NCI-H2107 treated with DMSO at 0.1 percent for 48 hours (cell line): ENCODE measurements around the gene SND1.

Experiments
- DNase-seq: peaks from one replicate; lab custom pipeline; 2025; ENCODE audit not compliant: unreplicated experiment; lab: John Stamatoyannopoulos, UW

Gene SND1

DNA sequence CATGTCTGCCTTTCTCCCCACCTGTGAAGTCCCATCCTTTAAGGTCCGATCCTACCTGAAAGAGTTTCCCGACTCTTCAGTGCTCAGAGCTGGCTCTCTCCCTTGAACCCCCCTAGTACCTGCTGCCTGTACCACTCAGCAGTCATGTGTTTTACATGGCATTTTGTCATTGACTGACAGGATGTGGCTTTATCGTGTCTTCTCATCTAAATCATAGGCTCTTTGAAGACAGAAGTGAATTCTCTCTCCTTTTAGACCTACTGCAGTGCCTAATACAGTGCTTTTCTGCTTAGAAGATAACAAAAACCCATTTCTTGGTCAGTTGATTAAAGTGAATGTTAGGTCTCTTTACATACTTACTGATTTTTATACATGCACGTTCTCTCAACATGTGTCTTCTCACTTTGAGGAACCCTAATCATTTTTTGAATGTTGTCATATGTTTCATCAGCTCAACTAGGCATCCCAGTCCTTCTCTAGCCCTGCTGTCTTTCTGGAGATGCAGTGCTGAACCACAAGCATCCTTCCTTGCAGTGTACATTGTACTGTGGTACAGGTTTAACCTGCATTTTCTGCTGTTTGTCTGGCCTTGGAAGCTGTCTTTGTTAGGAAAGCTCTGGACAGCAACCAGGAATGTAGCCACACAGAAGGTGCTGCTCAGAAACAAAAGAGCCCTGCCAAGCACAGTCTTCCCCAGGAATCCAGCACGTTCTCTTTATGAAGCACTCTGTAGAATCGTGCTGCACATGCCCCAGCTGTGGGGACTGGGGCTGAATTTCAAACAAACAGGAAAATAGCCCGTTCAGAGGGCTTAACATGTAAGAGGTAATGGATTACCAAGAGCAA, 407.4 kb downstream of the SND1 start:
- no peak for DNase-seq

DNA sequence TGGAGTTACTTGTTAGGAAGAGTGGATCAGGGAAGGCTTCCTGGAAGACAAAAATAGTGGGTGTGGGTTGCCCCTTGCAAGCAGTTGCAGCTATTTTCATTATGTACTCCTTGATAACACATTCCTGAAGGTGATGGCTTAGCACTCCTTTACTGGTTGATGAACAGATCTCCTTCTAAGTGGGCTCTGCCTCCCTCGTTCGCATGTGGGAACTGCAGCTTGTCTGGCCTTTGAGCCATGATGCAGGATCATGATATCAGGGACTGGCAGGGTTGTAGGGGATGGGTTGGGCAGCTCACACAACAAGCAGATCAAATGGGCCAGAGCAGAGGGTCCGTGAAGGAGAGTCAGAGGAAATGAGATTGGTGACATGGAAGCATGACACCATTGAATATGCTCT, 408.0 kb downstream of the SND1 start:
- DNase-seq: no peak

DNA sequence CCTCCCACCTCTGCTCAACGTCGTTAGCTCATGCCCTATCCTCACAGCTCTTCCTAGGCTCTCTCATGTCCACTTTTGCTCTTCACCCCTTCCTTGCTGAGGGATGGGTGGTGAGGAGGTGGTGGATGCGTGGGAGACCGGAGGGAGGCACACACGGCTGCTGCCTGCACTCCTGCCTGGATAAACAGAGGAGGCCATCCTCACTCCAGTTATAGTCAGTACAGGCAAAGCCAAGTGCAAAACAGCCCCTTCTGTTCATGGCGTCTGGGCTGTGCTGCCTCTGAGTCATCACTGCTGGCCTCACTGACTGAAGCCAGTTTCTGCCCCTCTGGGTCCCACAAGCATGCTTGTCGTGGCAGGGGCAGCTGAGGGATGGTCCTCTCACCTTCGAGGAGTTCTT, 411.1 kb downstream of the SND1 start:
- DNase-seq: no peak

DNA sequence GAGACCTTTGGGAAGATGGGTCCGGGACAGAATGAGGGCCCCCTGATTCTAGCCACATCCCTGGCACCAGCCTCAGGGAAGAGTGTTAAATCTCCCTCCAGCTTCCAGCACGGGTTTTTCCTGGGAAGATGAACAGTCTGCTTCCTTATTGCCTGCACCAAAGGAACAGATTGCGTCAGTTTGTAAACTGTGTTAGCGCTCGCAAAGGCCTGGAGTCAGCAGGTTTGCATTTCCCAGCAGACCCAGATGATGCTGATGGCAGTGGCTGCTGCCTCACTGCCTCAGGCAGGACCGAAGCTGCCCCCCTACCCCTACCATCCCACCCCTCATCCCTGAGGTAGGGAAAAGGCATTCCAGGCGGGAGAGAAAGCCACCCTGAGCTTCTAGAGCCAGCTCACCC, 413.9 kb downstream of the SND1 start:
- DNase-seq: no peak

DNA sequence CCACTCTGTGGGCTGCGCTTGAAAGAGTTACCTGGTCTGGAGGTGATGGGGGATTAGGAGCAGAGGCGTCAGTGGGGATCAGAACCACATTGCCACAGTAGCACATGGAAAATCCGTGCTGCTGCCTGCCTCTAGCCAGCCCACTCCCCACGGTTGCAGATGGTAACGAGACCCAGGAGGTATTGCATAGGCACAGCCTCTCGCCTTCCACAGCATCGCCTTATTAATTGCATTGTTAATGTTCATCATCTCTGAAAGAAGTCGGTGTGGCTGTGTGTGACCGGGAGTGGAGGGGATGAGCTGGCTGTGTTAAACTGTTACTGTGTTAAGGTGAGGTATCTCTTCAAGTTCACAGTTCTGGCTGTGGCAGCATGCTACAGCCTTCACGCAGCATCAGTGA, 414.4 kb downstream of the SND1 start:
- DNase-seq: no peak

DNA sequence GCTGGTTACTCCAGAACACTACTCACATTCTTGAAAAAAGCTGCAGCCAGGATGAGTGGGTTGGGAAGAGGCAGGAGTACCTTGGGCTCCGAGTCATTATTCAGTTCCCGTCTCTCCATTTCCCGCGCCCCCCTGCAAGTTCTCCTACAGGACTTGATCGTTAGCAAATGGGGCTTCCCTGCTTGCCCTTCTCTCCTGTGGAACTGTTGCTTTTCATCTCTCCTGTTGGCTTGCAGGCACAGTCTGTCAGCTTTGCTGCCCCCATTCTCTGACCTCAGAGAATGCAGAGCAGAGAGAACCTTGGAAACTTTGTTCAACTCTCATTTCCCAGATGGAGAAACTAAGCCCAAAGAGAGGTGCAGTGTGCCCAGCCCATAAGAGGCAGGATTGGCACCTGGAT, 414.9 kb downstream of the SND1 start:
- no peak for DNase-seq

DNA sequence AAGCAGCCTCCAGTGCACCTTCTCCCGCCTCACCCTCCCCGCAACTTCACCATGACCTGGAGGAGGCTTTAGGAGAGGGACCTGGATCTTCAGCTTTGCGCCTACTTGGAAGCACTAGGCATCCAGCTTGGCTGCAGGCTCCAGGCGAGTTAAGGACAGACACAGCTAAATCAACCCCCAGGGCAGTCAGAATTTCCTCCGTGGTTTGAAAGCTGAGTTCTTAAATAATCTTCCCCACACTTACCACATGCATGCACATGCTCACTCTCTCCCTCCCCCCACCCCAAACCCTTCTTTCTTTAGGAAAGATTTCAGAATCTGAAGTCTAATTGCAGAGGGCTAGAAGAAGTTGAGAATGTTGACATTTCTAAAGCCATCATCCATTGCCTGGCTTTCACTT, 416.0 kb downstream of the SND1 start:
- DNase-seq: no peak

DNA sequence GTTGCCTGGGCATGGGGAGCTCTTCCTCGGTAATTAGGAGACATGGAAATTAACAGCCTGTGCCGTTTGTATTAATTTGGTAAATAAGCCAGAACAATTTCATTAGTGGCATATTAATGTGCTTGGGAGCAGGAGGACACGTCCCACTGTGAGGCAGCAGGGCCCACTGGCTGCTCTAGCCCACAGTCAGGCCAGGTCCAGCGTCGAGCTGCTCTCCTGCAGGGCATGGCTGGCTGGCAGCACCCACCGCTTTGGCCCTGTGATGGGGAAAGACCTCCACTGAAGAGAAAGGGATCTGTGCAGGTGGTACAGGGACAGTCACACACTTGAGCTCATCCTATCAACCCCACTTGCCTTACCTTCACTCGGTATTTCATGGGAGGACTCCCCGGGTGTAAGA, 416.8 kb downstream of the SND1 start:
- DNase-seq: no peak

DNA sequence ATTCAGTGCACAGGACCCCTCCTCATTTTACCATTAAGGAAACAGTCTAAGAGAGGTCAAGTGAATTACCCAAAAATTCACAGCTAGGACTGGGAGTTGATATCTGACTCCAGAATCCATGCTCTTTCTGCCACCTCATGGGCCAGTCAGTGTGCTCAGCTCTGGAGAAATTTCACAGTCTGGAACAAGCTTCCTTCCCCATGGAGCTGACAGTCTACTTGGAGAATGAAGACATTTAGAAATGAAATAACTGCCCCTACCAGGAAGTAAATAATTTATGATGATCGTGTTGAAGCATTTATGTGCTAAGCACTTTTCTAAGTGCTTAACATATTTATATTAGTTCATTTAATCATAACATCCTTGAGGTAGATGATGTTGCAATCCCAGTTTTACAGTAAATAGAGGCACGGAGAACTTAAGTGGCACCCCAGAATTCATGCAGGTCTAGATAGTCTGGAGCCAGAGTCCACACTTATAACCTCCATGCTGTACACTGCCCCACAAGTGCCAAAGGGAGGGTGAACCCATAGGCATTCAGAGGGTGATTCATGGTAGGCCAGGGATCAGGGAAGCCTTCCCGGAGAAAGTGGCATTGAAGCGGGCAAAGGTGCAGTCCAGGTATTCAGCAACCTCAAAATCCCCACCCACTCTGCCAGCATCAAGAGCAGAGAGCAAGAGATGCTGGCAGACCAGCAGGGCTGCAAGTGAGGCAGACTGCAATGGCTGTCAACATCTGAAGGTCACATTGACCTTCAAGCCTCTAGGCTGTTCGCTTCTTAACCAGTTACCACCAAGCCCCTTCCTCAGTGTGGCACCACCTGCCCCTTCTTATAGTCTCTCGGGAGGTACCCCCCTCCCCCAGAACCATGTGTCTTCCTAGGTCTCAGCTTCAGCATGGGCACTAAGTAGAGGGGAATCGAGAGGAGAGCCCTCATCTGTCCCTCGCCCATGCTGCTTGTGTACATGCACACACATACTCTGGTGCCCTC, 417.7 kb downstream of the SND1 start:
- DNase-seq: no peak

DNA sequence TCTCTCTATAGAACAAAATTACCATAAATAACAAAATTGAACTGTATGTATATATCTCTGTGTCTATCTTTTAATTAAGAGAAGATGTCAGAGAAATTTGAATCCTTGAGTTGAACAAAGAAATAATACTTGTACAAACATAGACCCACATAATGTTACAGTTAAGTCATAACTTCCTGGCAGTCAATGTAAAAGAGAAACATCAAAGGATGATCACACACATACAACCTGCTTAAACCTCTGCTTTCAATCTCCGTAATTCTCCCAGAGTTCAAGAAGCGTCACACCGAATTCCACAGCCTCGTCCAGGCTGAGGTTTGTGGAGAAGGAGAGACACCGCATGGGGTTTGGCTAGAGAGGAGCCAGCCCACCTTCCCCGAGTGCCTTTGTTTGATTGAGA, 419.4 kb downstream of the SND1 start:
- no peak for DNase-seq

DNA sequence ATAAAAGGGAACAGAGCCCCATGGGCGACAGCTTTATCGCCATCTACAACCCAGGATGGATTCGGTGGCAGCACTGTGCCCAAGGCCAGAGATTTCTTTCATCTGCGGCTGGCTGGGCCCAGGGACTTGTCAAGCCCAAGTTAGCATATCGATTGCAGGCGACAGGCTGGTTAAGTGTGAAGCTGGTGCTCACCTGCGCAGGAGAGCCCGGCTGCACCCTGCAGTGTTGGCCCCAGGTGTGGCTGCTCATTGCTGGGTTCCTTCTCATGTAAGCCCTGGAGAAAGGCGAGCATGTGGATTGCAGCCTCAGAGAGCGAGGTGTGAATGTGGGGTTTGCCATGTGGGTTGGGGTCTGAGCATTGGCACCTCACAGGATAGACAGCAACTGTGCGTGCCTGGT, 419.8 kb downstream of the SND1 start:
- DNase-seq: no peak

DNA sequence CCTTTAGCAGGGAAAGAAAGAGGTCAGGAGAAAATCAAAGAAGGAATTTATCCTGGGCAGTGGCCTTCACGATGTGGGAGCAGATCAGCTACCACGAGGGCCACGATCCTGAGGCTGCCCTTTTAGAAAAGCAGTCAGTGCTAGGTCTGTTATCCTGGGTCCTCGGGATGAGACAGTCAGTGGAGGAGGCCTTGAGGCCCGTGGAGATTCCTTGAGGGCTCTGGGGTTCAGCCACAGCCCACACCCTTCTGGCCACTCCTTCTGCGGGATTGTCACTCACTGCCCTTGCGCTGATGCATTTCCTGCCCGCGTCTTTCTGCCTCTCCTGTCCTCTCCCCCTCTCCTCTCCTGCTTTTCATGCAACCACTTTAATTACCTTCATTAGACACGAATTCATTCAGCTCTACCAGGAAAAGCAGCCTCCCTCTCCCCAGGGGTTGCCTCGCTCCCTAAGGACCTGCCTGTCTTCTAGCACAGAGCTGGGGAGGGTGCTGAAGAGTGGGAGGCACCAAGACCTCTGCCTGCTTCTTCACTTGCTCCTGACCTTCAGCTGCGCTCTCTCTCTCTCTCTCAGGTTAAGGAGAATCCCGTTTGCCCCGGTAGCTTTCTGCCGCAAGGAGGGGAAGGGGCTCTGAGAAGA, 421.8 kb downstream of the SND1 start:
- DNase-seq: no peak

DNA sequence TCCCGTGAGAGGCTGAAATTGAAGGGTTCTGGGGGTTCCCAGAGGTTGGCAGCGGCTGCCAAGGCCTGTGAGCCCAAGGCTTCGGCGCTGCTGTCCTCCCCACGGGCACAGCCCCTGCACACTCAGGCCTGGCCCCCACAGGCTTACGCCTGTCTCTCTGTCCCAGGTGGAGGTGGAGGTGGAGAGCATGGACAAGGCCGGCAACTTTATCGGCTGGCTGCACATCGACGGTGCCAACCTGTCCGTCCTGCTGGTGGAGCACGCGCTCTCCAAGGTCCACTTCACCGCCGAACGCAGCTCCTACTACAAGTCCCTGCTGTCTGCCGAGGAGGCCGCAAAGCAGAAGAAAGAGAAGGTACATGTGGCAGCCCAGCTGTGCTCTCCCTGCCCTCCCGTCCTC, 422.3 kb downstream of the SND1 start:
- no peak for DNase-seq

DNA sequence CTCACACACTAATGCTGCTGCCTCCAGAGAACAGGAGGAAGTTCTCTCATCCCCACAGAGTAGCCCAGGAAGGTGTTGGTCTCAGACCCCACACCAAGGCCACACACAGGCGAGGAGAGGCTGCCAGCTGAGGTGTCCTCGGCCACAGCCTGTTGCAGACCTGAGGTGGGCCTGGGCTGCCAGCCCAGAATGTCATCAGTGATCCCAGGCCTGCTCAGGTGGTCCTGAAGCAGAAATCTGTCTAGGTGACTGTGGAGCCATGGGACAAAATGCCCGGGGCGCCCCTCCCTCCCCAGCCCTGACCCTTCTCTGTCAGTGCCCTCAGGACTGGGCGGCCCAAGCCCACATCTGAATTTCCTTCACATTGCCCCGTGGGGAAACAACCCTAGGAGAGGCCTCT, 422.7 kb downstream of the SND1 start:
- DNase-seq: no peak

DNA sequence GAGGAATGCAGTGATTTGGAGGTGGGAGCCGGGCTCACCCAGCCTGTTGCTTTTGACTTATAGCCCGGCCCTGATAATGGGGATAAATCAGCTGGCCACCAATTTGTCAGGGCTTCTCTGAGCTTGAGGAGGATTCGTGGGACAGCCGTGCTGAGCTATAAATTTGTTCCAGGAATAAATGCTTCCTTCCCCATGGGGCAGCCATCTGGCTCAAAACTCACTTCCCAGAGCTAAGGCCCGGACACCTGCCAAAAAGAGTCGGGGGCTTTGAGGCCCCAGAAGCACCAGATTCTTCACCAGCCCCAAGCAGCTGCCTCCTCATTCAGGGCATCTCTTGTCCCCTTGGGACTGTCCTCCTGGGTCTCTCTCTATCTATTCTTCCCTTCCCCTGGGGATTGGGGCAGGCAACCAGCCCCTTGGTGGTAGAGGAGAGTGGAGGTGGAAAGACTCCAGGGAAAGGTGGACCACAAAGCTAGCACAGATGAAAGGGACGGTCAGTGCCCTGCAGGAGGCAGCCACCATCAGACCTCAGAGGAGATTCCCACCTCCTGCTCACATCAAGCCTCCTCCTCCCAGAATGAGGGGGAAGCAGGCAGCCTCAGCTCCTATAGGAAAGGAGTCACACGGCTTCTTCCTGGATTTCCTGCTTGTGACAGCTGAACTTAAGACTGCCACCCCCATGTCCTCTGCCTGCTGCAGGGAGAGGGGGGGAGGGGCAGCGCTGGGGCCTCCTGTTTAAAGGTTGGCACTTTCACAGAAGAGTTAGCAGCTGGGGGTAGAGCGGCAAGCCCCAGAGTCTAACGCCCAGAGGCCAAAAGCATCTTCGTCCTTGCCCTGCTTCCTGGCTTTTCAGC, 423.5 kb downstream of the SND1 start:
- no peak for DNase-seq

DNA sequence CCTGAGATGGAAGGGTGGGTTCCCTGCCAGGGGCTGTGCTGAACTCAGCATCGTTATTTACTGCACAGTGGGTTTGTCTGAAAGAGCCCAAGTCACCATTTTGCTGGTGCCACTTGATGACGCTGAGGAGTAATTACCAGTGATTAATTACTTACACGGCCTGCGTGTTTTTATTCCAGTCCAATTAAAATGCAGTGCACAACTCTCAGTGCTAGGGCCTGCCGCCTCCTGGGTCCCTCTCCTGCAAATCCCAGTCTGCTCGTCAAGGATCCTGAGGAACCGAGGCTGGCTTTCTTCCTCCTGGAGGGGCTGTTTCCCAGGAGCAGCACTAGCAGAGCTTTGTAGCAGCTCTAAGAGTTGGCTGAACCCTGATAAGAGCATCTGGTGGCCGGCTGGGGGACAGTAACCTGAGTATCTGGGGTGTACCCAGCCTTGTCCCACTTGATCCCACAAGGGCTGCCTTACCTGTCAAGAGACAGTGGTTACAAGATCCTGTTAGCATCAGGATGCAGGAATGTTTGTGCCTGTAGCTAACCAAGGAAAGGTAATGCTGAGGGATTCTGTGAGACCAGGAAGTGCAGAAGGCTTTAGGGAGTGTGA, 424.3 kb downstream of the SND1 start:
- no peak for DNase-seq

DNA sequence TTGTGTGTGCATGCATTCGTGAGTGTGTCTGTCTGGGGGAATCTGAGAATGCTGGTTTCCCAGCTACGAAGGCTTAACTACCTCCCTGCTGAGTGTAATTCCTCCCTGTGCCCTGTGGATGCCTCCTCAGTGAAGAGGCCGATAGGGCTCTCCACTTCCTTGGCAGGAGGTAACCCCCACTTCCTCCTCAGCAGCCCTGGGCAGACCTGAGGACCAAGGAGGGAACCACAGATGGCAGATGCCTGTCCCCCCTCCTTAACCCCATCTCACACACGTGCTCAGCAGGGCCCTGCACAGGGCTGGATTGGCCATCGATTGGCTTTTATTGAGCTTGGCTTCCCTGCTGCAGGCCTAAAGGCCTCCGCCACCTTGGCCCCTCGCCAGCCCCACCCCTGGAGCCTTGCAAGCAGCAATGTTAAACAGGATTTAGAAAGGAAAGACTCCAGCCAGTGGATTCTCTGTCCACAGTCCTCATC, 424.8 kb downstream of the SND1 start:
- peak; percentile 4 for DNase-seq

DNA sequence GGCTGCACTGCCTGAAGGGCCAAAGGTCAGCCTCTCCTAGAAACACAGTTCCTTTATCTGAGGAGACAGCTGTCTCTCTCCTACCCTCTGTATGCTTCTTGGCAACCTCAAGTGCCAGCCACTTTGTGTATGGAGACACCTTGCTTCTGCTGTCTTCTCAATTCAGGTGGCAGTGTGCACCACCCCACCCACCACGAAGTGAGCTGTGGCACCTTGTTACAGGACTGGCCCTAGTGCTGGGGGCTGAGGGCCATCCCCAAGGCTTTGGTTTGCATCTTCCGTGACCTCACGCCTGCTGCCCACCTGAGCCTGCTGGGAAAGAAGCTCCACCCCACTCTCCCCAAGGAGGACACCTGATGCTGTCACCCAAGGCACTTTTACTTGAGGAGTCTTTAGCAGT, 426.3 kb downstream of the SND1 start:
- no peak for DNase-seq

DNA sequence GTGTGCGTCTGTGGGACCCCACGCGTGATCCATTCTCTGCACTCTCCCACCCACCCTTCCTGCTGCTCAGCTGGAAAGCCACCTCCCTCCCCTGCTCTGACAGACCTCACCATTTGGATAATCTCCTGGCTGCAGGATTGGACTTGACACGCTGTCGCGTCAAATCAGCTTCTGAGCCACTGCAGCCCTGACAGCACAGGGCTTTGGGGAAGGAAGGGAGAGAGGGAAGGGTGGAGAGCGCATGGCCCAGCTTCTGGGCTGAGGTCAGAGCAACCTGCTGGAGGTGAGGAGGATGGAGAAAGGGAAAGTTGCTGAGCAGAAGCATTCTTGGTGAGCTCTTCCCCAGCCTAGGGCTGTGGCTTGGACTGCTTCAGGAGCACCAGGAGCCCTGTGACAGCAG, 428.2 kb downstream of the SND1 start:
- DNase-seq: no peak

DNA sequence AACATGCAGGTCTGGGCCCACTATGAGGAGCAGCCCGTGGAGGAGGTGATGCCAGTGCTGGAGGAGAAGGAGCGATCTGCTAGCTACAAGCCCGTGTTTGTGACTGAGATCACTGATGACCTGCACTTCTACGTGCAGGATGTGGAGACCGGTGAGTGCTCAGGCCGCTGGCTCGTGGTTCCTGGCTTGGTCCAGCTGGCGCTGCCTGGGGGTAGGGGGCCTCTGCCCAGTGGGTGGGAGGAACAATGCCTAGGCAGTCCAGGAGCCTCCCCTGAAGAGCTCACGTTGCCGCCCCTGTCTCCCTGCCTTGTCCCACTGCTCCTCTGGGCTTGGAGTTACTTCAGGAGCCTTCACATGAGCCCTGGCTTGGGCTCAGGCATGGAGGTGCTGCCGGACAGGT, 429.4 kb downstream of the SND1 start:
- DNase-seq: no peak
